Embryonic facial prominence (tissue), 1 donor: ENCODE results near the gene SPON2.

Experiments
- DNase-seq: peaks from one replicate; pipeline ENCODE4 v3.0.0-alpha.2; 2016; ENCODE audit errors: extremely low spot score

Gene SPON2

GRCh38 chr4:1172228-1172851, at the start of gene SPON2:
Gene SPON2 (minus strand): TSS chr4:1172583.
- no peak for DNase-seq

- DNase-seq = no peak
Observed at GRCh38 chr4:1221155-1221870, 48.9 kb upstream of the SPON2 start.

GRCh38 chr4:1220566-1220965, 48.2 kb upstream of the SPON2 start:
- DNase-seq = no peak

GRCh38 chr4:1219566-1219950, 47.2 kb upstream of the SPON2 start:
- no peak for DNase-seq

GRCh38 chr4:1218634-1219565, 46.5 kb upstream of the SPON2 start:
- no peak for DNase-seq

- no peak for DNase-seq
Observed at GRCh38 chr4:1217366-1217765, 45.0 kb upstream of the SPON2 start.

GRCh38 chr4:1216869-1217294, 44.5 kb upstream of the SPON2 start:
- no peak for DNase-seq

GRCh38 chr4:1216076-1216614, 43.8 kb upstream of the SPON2 start:
- DNase-seq = no peak

- DNase-seq = no peak
Observed at GRCh38 chr4:1215141-1216075, 43.0 kb upstream of the SPON2 start.

GRCh38 chr4:1214101-1215095, 42.0 kb upstream of the SPON2 start:
- DNase-seq = no peak

GRCh38 chr4:1213336-1213995, 41.1 kb upstream of the SPON2 start:
- no peak for DNase-seq

- no peak for DNase-seq
Observed at GRCh38 chr4:1212546-1213335, 40.4 kb upstream of the SPON2 start.

GRCh38 chr4:1211891-1212545, 39.6 kb upstream of the SPON2 start:
- no peak for DNase-seq

GRCh38 chr4:1211371-1211770, 39.0 kb upstream of the SPON2 start:
- DNase-seq = no peak

- no peak for DNase-seq
Observed at GRCh38 chr4:1210971-1211370, 38.6 kb upstream of the SPON2 start.

- no peak for DNase-seq
Observed at GRCh38 chr4:1210241-1210841, 38.0 kb upstream of the SPON2 start.

- no peak for DNase-seq
Observed at GRCh38 chr4:1209821-1210220, 37.4 kb upstream of the SPON2 start.
